GM12878 (cell line): ENCODE results near the gene SASH3. TPM values are rescaled to one million over a fixed set of nuclear protein-coding genes. Genes with fewer than 3 reads are reported as not detected.
A peak's percentile ranks its signal among the peaks of the same experiment; 100 is the strongest.

Source experiments
- ATAC-seq: fragments of 200-7000 bp; cut with Tn5 transposase; 3 replicates; pipeline ENCODE4 v1.9.1; 2020; ENCODE audit warnings: mild to moderate bottlenecking, moderate library complexity
- BruUV-seq: library from RNA; stranded (reverse); fragments of 400-500 nt; replicated peaks from 2 replicates; lab custom pipeline; 2021; lab: Mats Ljungman, UMichigan
- CTCF ChIA-PET: fragments of 300-600 bp; sonication (Branson Sonifier 250); formaldehyde crosslinking; extraction: SDS; loops from one replicate; lab custom pipeline; 2021; ENCODE audit warnings: inconsistent platforms; lab: Yijun Ruan, JAX
- POLR2A ChIA-PET: fragments of 350-600 bp; formaldehyde crosslinking; extraction: SDS; loops from one replicate; lab custom pipeline; 2021; ENCODE audit warnings: inconsistent platforms; lab: Charles Lee
- RAD21 ChIA-PET: fragments of 300-600 bp; sonication (Branson Sonifier 250); formaldehyde crosslinking; loops from one replicate; lab custom pipeline; 2023; ENCODE audit warnings: antibody characterized with exemption; ENCODE audit not compliant: unreplicated experiment; lab: Charles Lee
- SMC1A ChIA-PET: fragments of 300-600 bp; sonication (Branson Sonifier 250); formaldehyde crosslinking; loops from one replicate; lab custom pipeline; 2023; ENCODE audit not compliant: unreplicated experiment, uncharacterized antibody; lab: Charles Lee
- DNase-seq: peaks from one replicate; pipeline ENCODE4 v3.0.0-alpha.2; 2011; ENCODE audit warnings: low read depth, low spot score
- FAIRE-seq: peaks from 3 replicates; lab custom pipeline; 2011; peaks lifted over from hg19 to GRCh38; lab: Jason Lieb, UNC
- H2AFZ ChIP-seq: 2 replicates; pipeline ENCODE4 v1.6.0; 2011; ENCODE audit warnings: low read depth, low read length, control low read depth; ENCODE audit not compliant: control insufficient read depth
- H3K27ac ChIP-seq: 2 replicates; pipeline ENCODE4 v1.5.1; 2011; ENCODE audit warnings: control low read depth; ENCODE audit not compliant: control insufficient read depth, insufficient read depth
- H3K27me3 ChIP-seq, 2 experiments: replicated peaks in 1 of 2; 2 replicates each; pipeline versions ENCODE4 v1.6.0 to v1.6.1; 2011; ENCODE audit warnings: low read length in 1 of 2; ENCODE audit not compliant: control insufficient read depth in 2 of 2, insufficient read depth in 2 of 2
- H3K36me3 ChIP-seq, 2 experiments: 2 replicates each; pipeline ENCODE4 v1.5.1; 2011; ENCODE audit warnings: low read length in 1 of 2; ENCODE audit not compliant: control insufficient read depth in 2 of 2, insufficient read depth in 2 of 2
- H3K4me1 ChIP-seq: 2 replicates; pipeline ENCODE4 v1.6.1; 2011; ENCODE audit warnings: mild to moderate bottlenecking, low read length, moderate library complexity, mixed read lengths; ENCODE audit not compliant: control insufficient read depth, insufficient read depth
- H3K4me2 ChIP-seq: 2 replicates; pipeline ENCODE4 v1.6.0; 2011; ENCODE audit warnings: control low read depth; ENCODE audit not compliant: control insufficient read depth, insufficient read depth
- H3K4me3 ChIP-seq: fragments of 200-600 bp; sonication (generic); 2 replicates; pipeline ENCODE4 v1.5.1; 2016
- H3K79me2 ChIP-seq: 2 replicates; pipeline ENCODE4 v1.6.0; 2011; ENCODE audit warnings: low read length; ENCODE audit not compliant: control insufficient read depth, insufficient read depth
- H3K9ac ChIP-seq: 2 replicates; pipeline ENCODE4 v1.8.0; 2011; ENCODE audit warnings: low read length, control low read depth, mixed read lengths; ENCODE audit not compliant: control insufficient read depth, insufficient read depth
- H3K9me3 ChIP-seq: replicated peaks from 3 replicates; pipeline ENCODE4 v1.5.1; 2011; ENCODE audit warnings: mild to moderate bottlenecking, low read length; ENCODE audit not compliant: control insufficient read depth, insufficient read depth
- H4K20me1 ChIP-seq: 2 replicates; pipeline ENCODE4 v1.6.0; 2011; ENCODE audit not compliant: control insufficient read depth, insufficient read depth
- ATF2 ChIP-seq: IDR thresholded peaks from 2 replicates; pipeline ENCODE4 v1.6.1; 2012; ENCODE audit warnings: low read length, inconsistent platforms
- BRCA1 ChIP-seq: IDR thresholded peaks from 2 replicates; pipeline ENCODE4 v1.6.1; 2011; ENCODE audit warnings: low read depth, low read length, improper control_type of control experiment
- DPF2 ChIP-seq: fragments of 450-650 bp; IDR thresholded peaks from 2 replicates; pipeline ENCODE4 v1.6.1; 2017; ENCODE audit warnings: mild to moderate bottlenecking
- GATAD2B ChIP-seq: fragments of 450-650 bp; conservative IDR thresholded peaks from 2 replicates; pipeline ENCODE4 v1.6.1; 2017; ENCODE audit warnings: low read depth, mild to moderate bottlenecking, moderate library complexity
- JUND ChIP-seq: IDR thresholded peaks from 2 replicates; pipeline ENCODE4 v1.6.1; 2012; ENCODE audit warnings: low read depth, mild to moderate bottlenecking, low read length, improper control_type of control experiment, moderate library complexity
- POLR2A ChIP-seq: IDR thresholded peaks from 2 replicates; pipeline ENCODE4 v1.6.1; 2011; ENCODE audit warnings: low read depth, mild to moderate bottlenecking, low read length
- POLR2AphosphoS2 ChIP-seq: IDR thresholded peaks from 2 replicates; pipeline ENCODE4 v1.6.1; 2011; ENCODE audit warnings: low read depth, mild to moderate bottlenecking, low read length, improper control_type of control experiment, moderate library complexity
- ZBED1 ChIP-seq: IDR thresholded peaks from 2 replicates; pipeline ENCODE4 v1.6.1; 2016; ENCODE audit warnings: borderline replicate concordance
- WGBS: methylation state at CpG from one replicate; pipeline ENCODE4 v1.1.6; 2016; ENCODE audit warnings: low lambda C conversion rate; ENCODE audit not compliant: insufficient replicate concordance, insufficient coverage; ENCODE audit errors: missing lambda C conversion rate; 5-methylcytosine and 5-hydroxymethylcytosine counted together
- in situ Hi-C: fragments of 300-500 bp; cut with MboI; formaldehyde crosslinking; loops from 9 replicates; pipeline ENCODE4 v1.14.3; 2018; ENCODE audit warnings: mixed read lengths
- intact Hi-C: fragments of 100-400 bp; cut with micrococcal nuclease; formaldehyde crosslinking; loops from one replicate; pipeline ENCODE4 v1.14.2; 2022; ENCODE audit not compliant: unreplicated experiment
- polyA plus RNA-seq, 11 experiments: library from polyadenylated mRNA; depleted of rRNA in 4 of 11; unstranded in 6 of 11; stranded (reverse) in 5 of 11; fragments of >200 nt; fragmentation: Nextera tagmentation in 4 of 11; fragmentation: Illumina TruSeq in 1 of 11; extraction: Ambion mirVana in 4 of 11; extraction: Trizol in 1 of 11; gene quantifications; 1 replicate in 1 of 11; 2 replicates in 10 of 11; pipeline versions ENCODE4 v1.2.1 to v1.2.3, GENCODE V29; 2011 to 2016; ENCODE audit warnings: inconsistent platforms in 2 of 11, missing spikeins in 2 of 11, low read depth in 1 of 11
- total RNA-seq, 4 experiments: library from RNA; depleted of rRNA in 3 of 4; stranded (reverse); fragments of >200 nt in 3 of 4; fragmentation: Illumina TruSeq in 1 of 4; extraction: Trizol in 1 of 4; gene quantifications; 2 replicates each; pipeline versions ENCODE4 v1.2.1 to v1.2.3, GENCODE V29; 2013 to 2021
- TF ChIP-seq, protein P1 (sequence below): IDR thresholded peaks from 2 replicates; pipeline ENCODE4 v1.6.1; 2011; ENCODE audit warnings: borderline replicate concordance, low read depth, mild to moderate bottlenecking, moderate library complexity, low read length; ENCODE audit not compliant: insufficient read depth, poor library complexity, severe bottlenecking

Gene SASH3
- total and polyA plus RNA-seq, 10 of the 15 experiments (the other 5 are each of a cell fraction or from before 2014, with no cell fraction given), result 23.1 to 233 (median 160) TPM

DNA sequence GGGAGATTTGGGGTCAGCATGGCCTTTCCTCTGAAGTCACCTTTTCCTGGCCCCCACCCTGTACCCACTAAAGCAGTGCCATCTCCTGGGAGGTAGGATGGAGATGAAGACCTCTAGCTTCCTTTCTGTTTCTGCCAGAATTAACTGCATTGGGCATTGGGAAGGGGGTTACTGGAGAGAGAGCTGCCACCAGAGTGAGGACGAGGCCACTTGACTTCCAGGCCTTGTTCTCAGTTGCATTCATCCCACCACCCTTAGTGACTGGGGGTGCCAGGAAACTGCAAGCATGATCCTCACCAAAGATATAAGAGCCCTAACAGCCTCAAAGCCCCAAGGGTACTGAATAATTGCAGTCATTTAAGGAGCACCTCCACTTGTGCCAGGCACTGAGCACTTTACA, 15.8 kb downstream of the SASH3 start:
- ATAC-seq, result no peak
- no peak for DNase-seq
- H3K4me3 ChIP-seq, result no peak overlapping the region
- no peaks in the 10 kb centered on the region for H3K4me1 ChIP-seq
- 80% methylated on average over 1 of the region's 1 CpG for WGBS
- ChIA-PET CTCF (interaction anchor here (1.2 to 3.2 kb wide), 2 partner anchors 11 to 27 kb away, joined by 3 to 10 read pairs; no protein-coding TSS in a partner anchor), POLR2A (interaction anchor here (1.0 to 1.5 kb wide), 2 partner anchors 12 to 14 kb away, joined by 3 to 4 read pairs; no protein-coding TSS in a partner anchor), SMC1A (interaction anchor here (0.9 to 1.9 kb wide), 3 partner anchors 12 to 39 kb away, joined by 3 to 9 read pairs (median 3); no protein-coding TSS in a partner anchor), RAD21 (no interaction called here)
- FAIRE-seq, result no peak
- H3K9ac ChIP-seq, result no peak overlapping the region
- H4K20me1 ChIP-seq, result no peaks in the 10 kb centered on the region
- H3K27me3 ChIP-seq, result no peaks in the 10 kb centered on the region
- H3K9me3 ChIP-seq, result no peaks in the 10 kb centered on the region
- no peaks in the 10 kb centered on the region for H3K79me2 ChIP-seq
- H3K27ac ChIP-seq, result no peak overlapping the region
- no peak overlapping the region for H3K4me2 ChIP-seq
- in situ Hi-C loops (no loop called here), intact Hi-C loops (no loop called here)
- BruUV-seq, result no TSS peak
- TF ChIP-seq DPF2, result no peak
- TF ChIP-seq JUND, result no peak
- no peak for TF ChIP-seq POLR2AphosphoS2
- TF ChIP-seq, protein P1, sequence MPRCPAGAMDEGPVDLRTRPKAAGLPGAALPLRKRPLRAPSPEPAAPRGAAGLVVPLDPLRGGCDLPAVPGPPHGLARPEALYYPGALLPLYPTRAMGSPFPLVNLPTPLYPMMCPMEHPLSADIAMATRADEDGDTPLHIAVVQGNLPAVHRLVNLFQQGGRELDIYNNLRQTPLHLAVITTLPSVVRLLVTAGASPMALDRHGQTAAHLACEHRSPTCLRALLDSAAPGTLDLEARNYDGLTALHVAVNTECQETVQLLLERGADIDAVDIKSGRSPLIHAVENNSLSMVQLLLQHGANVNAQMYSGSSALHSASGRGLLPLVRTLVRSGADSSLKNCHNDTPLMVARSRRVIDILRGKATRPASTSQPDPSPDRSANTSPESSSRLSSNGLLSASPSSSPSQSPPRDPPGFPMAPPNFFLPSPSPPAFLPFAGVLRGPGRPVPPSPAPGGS, result no peak
- no peak for TF ChIP-seq GATAD2B
- no peak for TF ChIP-seq ATF2
- TF ChIP-seq BRCA1, result no peak
- TF ChIP-seq ZBED1, result no peak
- peak; percentile 57 for TF ChIP-seq POLR2A
- H2AFZ ChIP-seq, result no peak overlapping the region
- H3K36me3 ChIP-seq, result peaks cover 22 to 35% of the 10 kb centered on the region in 2 experiments; a peak in 3 of 4 replicates
